DND-41 (cell line): ENCODE data around the gene UFL1.

Source experiments
- CTCF ChIP-seq: IDR thresholded peaks from 2 replicates; pipeline ENCODE4 v1.5.1; 2012; ENCODE audit warnings: borderline replicate concordance, low read length, moderate library complexity, mild to moderate bottlenecking; ENCODE audit not compliant: poor library complexity, severe bottlenecking; ENCODE audit errors: extremely low read depth
- EZH2 ChIP-seq: IDR thresholded peaks from 3 replicates; pipeline ENCODE4 v1.6.1; 2012; ENCODE audit warnings: borderline replicate concordance, low read depth, mild to moderate bottlenecking, moderate library complexity, low read length, inconsistent platforms; ENCODE audit not compliant: severe bottlenecking

- no peak for TF ChIP-seq CTCF
- no peak for TF ChIP-seq EZH2
These were observed 931 bp downstream of the UFL1 start for GRCh38 chr6:96522465-96523009.
